Central memory CD4-positive, alpha-beta T cell (primary cell): Measurements from ENCODE around the gene RAD51B.

ENCODE experiments used
- DNase-seq: peaks from one replicate; pipeline ENCODE4 v3.0.0; 2022

RAD51B gene

DNA sequence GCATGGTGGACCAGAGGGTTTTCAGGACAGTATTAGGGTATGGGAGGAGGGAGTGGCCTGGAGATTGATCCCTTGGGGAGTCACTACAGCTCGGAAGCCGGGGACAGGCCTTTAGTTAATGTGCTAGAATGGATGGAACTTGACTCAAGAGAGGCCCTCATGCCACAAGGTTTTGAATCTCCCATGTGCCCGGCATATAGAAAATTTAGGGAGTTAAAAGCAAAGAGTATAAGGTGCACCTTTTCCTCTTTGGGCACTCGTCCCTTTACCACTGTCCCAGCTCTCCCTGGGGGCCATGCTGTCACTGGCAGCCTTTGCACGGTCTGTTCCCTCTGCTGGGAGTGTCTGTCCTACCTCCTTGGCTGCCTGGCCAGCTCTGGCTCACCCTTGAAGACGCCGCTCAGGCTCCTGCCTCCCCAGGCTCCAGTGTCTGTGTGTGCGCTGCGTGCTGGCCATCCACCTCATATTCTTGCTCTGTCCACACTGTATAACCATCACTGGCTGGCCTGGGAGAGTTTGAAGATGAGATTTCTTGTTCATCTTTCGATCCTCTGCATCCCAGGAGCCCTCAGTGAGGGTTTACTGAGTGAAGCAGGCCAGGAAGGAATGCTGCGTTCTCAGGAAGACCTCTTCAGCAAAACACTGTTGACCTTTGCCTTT lies 811.9 kb downstream of the RAD51B start:
- no peak for DNase-seq

- DNase-seq, result no peak
These were observed 812.7 kb downstream of the RAD51B start for GRCh38 chr14:68632054-68632895.

DNA sequence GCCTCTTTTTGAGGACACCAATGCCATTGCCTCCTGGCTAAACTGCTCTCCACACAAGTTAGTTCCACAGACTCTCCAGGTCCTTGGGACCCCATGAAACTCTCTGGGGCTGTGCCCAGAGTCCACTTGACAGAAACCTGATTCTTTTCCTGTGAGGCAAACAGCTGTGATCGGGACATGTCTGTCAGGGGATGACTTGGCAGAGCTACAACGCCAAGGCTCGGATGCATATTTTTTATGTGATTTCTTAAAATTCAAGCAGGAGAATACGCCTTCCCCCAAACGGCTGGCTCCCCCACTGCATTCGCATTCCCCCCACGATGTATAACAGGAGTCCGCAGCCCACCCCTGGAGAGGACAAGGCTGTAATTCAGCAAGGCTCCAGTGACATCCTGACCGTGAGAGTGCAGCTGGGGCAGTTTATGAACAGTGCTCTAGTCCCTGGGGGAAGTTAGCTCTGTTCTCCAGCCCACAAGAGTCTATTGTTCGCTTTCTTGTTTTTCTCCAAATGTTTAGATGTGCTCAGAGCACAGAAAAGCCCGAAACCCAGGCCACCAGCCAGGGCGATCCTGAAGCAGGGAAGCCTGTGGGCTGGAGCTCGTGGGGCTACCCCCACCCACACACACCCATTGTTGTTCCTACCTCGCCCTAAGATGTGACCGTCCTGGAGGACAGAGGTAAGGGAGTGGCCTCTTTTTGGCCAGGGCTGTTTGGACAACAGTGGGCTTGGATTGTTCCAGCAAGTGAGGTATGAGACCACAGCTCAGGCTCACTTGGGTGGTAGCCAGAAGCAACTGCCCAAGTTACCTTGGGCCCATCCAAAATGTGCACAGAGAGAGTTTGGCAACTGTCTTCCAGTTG lies 813.8 kb downstream of the RAD51B start:
- no peak for DNase-seq

DNA sequence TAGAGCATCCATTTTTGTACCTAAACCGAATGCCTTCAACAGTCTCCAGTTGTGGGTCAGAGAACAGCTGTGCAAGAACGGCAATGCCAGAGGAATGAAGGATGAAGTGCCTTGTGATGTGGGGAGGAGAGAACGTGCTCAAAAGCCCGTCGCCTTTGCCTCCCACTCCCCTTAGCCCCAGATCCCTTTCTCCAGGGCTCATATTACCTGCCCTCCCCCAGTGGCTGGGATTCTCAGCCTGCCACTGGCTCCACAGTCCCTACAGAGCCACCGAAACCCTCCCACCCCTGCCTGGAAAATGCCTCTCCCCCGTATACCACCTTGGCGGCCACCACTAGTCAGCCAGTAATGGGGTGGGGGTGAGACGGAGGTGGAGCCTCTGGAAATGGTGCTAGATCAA lies 814.8 kb downstream of the RAD51B start:
- no peak for DNase-seq

DNA sequence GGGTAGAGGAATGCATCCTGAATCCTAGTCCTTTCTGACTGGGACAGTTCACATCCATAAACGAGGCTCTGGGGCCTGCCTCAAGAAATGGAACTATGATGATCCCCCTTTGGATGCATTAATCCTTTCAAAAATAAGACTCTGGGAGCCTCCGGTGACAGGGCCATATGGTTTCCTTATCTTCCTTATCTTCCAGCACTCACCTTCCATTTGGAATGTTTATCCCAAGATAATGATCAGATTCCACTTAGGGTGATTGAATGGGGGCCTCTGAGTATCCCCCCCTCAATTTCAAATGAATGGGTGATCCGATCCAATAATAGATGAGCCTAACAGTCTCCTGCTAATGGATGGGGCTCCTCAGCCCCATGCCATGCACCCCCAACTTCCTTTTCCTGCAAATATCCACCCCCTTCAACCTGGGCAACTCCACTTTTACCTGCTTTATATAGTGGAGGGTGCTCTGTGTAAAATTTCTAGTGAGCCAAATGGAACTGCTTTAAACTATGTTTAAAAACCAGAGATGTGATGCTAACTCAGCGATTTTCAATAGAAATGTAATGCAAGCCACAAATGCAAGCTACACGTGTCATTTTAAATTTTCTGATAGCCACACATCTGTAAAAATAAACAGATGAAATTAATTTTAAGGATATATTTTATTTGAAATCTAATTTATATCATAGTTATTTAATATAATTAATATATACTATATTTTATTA lies 815.5 kb downstream of the RAD51B start:
- DNase-seq, result no peak

DNA sequence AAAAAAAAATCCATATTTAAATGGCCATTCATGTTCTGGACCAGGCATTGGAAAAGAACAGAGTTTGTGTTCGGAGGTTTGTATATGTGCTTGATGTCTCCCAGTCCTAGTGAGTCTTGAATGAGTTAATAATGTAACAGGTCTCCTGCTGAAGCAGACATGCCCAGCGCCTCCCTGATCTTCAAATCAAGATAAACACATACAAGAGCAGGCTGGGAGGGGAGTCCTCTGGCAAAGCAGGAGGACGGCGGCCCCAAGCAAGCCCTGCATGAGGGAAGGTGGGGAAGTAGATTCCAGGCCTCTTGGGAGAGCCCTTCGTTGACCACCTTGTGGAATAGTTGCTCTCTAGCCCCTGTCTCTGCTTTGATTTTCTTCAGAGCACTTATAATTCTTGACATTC lies 817.0 kb downstream of the RAD51B start:
- DNase-seq, result no peak

DNA sequence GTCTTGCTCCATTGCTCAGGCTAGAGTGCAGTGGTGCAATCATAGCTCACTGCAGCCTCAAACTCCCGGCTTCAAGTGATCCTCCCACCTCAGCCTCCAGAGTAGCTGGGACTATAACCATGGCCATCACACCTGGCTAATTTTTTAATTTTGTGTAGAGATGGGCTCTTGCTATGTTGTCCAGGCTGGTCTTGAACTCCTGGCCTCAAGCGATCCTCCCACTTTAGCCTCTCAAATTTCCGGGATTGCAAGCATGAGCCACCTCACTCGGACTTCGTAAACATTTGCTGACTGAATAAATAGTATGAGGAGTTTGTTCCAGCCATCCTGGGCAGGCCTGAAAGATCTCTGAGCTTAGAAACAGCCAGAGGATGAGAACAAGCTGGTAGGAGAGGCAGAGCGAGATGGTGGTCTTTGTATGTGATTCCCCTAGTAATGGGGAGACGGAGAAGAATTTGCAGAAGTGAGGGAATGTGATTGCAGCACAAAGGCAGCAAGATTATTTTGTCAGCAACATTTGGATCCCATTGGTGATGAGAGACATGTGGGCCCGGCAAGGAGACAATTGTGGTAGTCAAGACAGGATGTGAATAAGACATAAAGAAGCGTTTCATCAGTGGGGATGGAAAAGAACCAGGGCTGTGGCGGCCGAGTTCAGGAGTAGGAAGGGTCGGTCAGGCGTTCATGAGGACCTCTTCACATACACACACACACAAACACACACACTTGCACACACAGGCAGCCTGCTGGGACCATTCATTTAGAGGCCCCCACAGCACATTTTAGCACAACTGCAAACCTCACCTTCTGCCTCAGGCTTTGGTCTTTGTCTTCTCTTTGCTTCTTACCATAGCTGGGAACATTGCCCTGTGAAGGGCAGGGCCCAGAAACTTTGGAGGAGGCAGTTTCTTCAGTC lies 817.8 kb downstream of the RAD51B start:
- DNase-seq, result no peak

- no peak for DNase-seq
These were observed 818.8 kb downstream of the RAD51B start for GRCh38 chr14:68638141-68638999.

DNA sequence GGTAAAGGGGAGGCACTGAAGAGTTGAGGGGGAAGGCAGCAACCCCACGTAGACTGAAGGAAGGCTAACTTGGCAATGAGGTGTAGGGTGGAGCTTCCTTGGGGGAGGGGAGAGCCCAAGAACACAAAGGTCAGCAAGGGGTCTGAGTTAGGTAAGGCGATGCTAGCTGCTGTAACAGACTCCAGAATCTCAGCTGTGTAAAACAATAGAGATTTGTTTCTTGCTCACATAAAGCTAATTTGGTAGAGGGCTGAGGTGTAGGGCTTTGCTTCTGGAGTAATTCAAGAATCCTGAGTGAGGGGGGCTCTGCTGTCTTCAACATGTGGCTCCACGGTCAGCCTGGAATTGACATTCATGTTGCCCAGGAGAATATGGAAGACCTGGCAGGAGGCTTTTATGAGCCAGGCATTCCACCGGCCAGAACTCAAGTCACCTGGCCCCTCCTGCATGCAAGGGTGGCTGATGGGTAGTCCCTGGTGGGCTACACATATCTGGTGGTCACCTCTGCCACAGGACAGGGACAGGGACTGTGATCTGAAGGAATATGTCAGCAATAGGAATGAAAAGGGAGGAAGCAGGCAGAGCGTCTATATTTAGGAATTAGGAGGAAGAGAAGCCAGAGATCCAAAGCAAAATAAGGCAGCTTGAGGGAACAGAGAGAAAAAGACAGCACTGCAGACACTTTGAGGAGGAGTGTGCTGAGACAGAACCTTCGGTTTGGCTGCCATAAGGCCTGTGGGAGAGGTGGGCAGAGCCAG lies 819.6 kb downstream of the RAD51B start:
- DNase-seq, result no peak

- DNase-seq, result no peak
These were observed 820.4 kb downstream of the RAD51B start for GRCh38 chr14:68639758-68640574.

DNA sequence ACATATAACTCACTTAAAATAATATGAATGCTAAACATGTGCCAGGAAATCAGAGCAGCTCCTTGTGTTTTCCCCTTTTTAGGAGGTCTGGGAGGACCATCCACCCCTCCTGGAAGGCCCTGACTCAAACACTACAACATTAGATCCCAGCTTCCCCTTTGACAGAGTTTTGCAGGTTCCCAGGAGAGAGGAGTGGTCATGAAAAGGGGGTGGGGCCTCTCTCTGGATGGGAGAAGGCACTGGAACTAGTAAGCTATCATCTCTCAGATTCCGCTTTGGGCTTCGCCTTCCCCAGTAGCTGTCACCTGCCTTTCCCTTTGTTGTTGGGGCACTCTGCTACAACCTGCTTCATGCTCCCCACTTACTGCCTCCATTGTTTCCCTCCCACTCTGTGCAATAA lies 824.1 kb downstream of the RAD51B start:
- no peak for DNase-seq

DNA sequence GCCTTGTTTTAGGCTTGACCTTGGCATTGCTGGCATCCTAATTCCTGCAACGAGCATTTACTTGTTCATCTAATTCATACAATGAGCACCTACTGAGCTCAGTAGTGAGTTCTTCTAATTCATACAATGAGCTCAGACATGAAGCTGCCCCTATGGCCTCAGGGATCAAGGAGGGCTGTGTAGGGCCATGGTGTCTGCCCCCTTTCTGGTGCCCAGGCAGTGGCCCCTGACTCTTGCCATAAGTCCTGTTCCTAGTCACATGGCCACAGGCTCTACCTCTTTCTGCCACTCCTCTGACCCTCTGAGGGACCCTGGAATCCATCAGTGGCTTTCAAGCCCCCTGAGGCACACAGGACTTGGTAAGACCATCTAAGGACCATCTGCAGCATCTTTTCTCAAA lies 824.5 kb downstream of the RAD51B start:
- no peak for DNase-seq

DNA sequence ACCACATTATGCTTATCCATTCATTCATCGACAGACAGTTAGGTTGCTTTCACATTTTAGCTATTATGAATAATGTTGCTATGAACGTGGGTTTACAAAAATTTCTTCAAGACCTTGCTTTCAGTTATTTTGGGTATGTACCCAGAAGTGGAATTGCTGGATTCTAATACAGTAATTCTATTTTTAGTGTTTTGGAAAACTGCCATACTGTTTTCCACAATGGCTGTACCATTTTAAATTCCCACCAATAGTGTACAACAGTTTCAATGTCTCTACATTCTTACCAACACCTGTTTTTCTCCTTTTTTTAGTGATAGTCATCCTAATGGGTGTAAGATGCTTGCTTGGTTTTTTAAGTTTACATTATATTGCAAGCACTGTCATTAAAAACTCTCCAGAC lies 825.8 kb downstream of the RAD51B start:
- no peak for DNase-seq

GRCh38 chr14:68649476-68650189 lies 830.1 kb downstream of the RAD51B start:
- DNase-seq, result no peak

DNA sequence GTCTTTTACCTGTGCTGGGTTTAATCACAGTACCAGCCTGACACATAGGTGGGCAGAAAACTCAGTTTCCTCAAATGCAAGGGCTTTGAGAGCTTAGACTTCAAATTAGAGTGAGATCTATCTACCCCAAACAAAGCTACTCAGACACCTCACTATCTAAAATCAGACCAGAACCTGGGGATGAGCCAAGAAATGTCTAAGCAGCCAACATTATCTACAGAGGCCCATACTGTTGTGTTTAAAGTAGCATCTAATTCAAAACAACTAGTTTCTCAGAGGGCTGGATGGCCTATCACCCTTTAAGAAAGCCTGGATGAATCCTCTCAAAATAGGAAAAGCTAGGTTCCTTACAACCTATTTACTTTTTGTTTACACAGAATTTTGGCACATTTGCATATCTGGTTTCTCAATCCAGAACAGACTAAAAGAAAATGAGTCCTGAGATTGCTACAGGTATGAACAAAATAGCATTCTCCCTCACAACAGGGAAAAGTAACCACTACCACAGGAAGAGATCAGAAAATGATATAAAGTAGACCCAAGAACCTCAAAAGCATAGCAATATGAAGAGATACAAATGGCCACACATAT lies 830.9 kb downstream of the RAD51B start:
- no peak for DNase-seq

DNA sequence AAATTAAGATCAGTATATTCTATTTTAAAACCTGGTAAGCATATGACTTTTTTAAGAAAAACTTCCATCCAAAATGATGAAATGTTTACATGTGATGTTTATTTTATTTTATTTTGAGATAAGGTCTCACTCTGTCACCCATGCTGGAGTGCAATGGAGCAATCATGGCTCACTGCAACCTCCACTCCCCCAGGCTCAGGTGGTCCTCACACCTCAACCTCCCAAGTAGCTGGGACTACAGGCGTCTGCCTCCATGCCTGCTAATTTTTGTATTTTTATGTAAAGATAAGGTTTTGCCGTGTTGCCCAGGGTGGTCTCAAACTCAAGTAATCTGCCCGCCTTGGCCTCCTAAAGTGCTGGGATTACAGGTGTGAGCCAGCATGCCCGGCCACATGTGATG lies 831.5 kb downstream of the RAD51B start:
- DNase-seq, result no peak

- no peak for DNase-seq
These were observed 832.3 kb downstream of the RAD51B start for GRCh38 chr14:68651652-68652432.
